ENCODE data around the gene BRD7. TPM values are rescaled to one million over a fixed set of nuclear protein-coding genes. Genes with fewer than 3 reads are reported as not detected.
"Not testable (repeated sequence)": the region's sequence is repeated elsewhere in the genome, so short reads cannot be mapped to it uniquely, and the experiment has no call there.

Gene BRD7
- total and polyA plus RNA-seq, 12 donors, result 31.4 to 50.9 (median 42.7) TPM

GRCh38 chr16:50351116-50351515, 17.7 kb downstream of the BRD7 start:
- TF ChIP-seq CTCF (IDR thresholded peaks at IDR 0.05), result no peak
- H3K36me3 ChIP-seq, result peaks cover 0 to 79% (median 16%) of the 10 kb centered on the region in 9 donors
- 94 to 96% methylated on average over 5 of the region's 5 CpGs for WGBS, 2 donors
- H3K9me3 ChIP-seq, result peaks cover 0 to 10% (median 0%) of the 10 kb centered on the region in 11 donors
- no peak overlapping the region for H3K4me3 ChIP-seq
- no peak for DNase-seq
- intact Hi-C loops (cut with DNase I), result loop anchor here in 8 of 10 donors (5.0 to 10.0 kb wide), 4 partner anchors 116 to 326 kb away; partner anchors contain the start of gene CNEP1R1 (in 2 of the 8)
- H3K27me3 ChIP-seq, result no peaks in the 10 kb centered on the region
- ATAC-seq, result no peak
- H3K27ac ChIP-seq, result no peak overlapping the region
- peaks cover 0 to 6% (median 0%) of the 10 kb centered on the region in 9 donors for H3K4me1 ChIP-seq

- DNase-seq; intact Hi-C loops (cut with DNase I); H3K9me3 ChIP-seq; H3K27me3 ChIP-seq; H3K27ac ChIP-seq; H3K4me3 ChIP-seq; ATAC-seq; H3K4me1 ChIP-seq: not testable (repeated sequence)
- H3K36me3 ChIP-seq, result peaks cover 0 to 77% (median 22%) of the 10 kb centered on the region in 9 donors
- 85 to 87% methylated on average over 2 of the region's 2 CpGs for WGBS, 2 donors
These were observed 23.6 kb downstream of the BRD7 start for GRCh38 chr16:50345210-50345609.

- H3K9me3 ChIP-seq; ATAC-seq; H3K4me1 ChIP-seq; H3K27ac ChIP-seq; DNase-seq; H3K4me3 ChIP-seq; H3K27me3 ChIP-seq; intact Hi-C loops (cut with DNase I): not testable (repeated sequence)
- peaks cover 0 to 78% (median 27%) of the 10 kb centered on the region in 9 donors for H3K36me3 ChIP-seq
- WGBS, 2 donors, result 82 to 85% methylated on average over 8 of the region's 8 CpGs
These were observed 25.2 kb downstream of the BRD7 start for GRCh38 chr16:50343566-50343965.

GRCh38 chr16:50340578-50340977, 28.2 kb downstream of the BRD7 start:
- DNase-seq, result no peak
- WGBS, 2 donors, result 78 to 82% methylated on average over 2 of the region's 2 CpGs
- intact Hi-C loops (cut with DNase I), result no loop called here
- Histone ChIP-seq H3K4me3 (no peak overlapping the region), H3K4me1 (peaks cover 0 to 16% (median 0%) of the 10 kb centered on the region in 9 donors), H3K27me3 (no peaks in the 10 kb centered on the region), H3K36me3 (peaks cover 0 to 86% (median 27%) of the 10 kb centered on the region in 9 donors), H3K27ac (no peak overlapping the region), H3K9me3 (no peaks in the 10 kb centered on the region)
- TF ChIP-seq CTCF (IDR thresholded peaks at IDR 0.05), result no peak
- no peak for ATAC-seq

- Histone ChIP-seq H3K27ac (peak overlapping the region in 1 of 10 donors; percentile 10), H3K9me3 (no peaks in the 10 kb centered on the region), H3K4me3 (no peak overlapping the region), H3K27me3 (no peaks in the 10 kb centered on the region), H3K36me3 (peaks cover 0 to 90% (median 25%) of the 10 kb centered on the region in 9 donors), H3K4me1 (peaks cover 0 to 16% (median 0%) of the 10 kb centered on the region in 9 donors)
- intact Hi-C loops (cut with DNase I), result no loop called here
- no peak for TF ChIP-seq CTCF (IDR thresholded peaks at IDR 0.05)
- ATAC-seq, result no peak
- 87 to 89% methylated on average over 8 of the region's 8 CpGs for whole genome bisulfite sequencing, 2 donors
- DNase-seq, result no peak
These were observed 30.2 kb downstream of the BRD7 start for GRCh38 chr16:50338371-50339231.

All from heart right ventricle (tissue), 16 donors.